ENCODE data around the gene AAK1. TPM values are rescaled to one million over a fixed set of nuclear protein-coding genes. Genes with fewer than 3 reads are reported as not detected.
A peak's percentile ranks its signal among the peaks of the same experiment; 100 is the strongest.
"Not testable (repeated sequence)": the region's sequence is repeated elsewhere in the genome, so short reads cannot be mapped to it uniquely, and the experiment has no call there.

AAK1 gene
- polyA plus RNA-seq, 10 donors: 11.6 to 18.3 (median 15.2) TPM

DNA sequence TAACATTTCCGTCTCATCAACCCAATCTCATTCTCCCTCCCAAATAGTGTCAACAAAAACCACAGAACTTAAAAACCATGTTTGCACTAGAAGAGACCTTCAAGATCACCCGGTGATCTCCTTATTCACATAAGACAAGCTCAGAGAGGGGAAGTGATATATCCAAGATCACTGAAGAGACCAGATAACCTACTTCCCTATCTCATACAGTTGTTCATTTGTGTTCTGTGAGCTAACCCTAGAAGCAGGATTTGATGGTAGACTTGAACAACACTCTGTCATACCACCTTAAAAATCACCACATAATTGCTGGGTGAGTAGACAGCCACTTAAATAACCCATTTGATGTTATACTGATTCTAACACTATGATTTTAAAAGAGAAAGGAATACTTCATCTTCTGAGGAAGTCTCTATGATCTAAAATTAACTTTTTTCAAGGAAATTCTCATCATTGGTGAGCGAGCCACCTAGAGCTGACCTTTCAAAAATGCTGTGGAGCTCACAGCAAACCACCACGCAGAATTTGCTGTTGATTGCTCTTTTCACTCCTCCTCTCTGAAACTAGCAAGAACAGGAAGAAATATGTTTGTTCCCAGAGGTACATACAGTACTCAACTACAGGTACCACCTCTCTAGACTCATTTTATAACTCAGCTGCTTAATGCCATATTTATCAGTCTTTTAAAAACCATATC, 15.1 kb downstream of the AAK1 start:
- no peak for DNase-seq

DNA sequence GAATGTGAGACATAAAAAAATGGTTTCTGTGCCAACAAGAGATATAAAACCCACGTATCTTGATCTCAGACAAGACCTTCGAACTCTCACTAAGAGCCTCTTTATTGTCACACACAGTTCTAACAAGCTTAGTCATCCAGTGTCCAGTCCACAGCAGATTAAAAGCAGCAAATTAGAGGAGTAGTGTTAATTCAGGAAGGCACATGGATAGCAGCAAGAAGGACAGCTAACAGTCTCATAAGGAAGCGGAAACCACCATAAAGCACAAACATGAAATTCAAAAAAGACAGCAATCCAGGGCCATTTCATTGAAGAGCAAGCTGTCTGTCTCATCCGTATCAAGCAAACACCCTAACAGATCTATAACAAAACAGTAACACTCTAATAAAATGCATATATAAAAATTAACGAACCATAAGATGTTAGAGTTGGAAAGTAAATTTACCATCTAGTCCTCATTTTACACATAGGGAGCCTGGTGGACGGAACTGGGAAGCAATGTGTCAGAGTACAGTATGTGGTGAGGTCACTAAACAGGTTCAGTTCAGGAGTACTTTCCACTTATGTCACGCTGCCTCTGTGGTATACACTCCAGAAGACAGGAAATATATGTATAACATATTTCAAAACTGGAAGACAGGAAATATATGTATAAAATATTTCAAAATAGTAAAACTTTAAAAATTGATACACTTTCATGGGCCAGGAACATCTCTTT, 18.3 kb downstream of the AAK1 start:
- DNase-seq: no peak

GRCh38 chr2:69624611-69625010, 18.9 kb downstream of the AAK1 start:
- DNase-seq: no peak

DNA sequence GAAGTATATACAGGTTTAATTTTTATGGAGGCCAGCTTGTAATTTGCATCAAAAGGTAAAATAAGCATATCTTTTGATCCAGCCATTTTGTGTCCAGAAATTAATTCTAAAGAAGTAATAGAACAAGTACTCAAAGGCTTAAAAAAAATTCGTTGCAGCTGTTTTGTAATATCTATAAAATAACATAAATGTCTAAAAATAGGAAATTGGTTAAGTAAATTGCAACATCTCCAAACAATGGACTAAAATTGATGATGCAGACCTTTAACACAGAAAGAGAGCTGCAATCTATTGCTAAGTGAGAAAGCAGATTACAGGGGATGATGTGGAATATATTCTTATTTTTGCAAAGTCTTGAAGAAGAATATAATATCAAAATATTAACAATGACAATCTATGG, 19.4 kb downstream of the AAK1 start:
- no peak for DNase-seq

GRCh38 chr2:69623236-69623635, 20.3 kb downstream of the AAK1 start:
- no peak for DNase-seq

DNA sequence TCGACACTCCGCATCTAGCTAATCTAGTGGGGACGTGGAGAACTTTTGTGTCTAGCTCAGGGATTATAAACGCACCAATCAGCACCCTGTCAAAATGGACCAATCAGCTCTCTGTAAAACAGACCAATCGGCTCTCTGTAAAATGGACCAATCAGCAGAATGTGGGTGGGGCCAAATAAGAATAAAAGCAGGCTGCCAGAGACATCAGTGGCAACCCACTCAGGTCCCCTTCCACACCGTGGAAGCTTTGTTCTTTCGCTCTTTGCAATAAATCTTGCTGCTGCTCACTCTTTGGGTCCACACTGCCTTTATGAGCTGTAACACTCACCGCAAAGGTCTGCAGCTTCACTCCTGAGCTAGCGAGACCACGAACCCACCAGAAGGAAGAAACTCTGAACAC, 20.7 kb downstream of the AAK1 start:
- not testable (repeated sequence) for DNase-seq

DNA sequence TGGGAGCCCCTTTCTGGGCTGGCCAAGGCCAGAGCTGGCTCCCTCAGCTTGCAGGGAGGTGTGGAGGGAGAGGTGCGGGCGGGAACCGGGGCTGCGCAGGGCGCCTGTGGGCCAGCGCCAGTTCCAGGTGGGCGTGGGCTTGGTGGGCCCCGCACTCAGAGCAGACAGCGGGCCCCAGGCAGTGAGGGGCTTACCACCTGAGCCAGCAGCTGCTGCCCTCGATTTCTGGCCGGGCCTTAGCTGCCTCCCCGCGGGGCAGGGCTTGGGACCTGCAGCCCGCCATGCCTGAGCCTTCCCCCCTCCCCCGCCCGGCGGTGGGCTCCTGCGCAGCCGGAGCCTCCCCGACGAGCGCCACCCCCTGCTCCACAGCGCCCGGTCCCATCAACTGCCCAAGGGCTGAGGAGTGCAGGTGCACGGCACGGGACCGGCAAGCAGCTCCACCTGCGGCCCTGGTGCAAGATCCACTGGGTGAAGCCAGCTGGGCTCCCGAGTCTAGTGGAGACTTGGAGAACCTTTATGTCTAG, 21.5 kb downstream of the AAK1 start:
- DNase-seq: not testable (repeated sequence)

GRCh38 chr2:69621440-69621839, 22.1 kb downstream of the AAK1 start:
- no peak for DNase-seq

DNA sequence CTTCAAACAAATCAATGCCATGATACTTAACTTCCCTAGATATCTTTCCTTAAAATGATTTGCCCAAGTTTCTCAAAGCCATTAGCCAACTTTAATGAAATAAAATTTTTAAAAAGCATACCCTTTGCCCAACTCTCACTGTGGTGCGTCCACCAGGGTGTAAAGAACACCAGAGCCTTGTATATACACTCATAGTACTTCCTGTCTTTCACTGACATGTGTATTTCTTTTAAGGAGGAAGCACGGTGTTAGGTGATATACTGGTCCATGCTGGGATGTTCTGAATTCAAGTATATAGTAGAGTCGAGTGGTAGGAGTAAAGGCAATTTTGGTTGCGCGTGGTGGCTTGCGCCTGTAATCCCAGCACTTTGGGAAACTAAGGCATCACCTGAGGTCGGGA, 22.7 kb downstream of the AAK1 start:
- DNase-seq: no peak

- peak in 1 of 3 donors; percentile 30 for DNase-seq
Measured at GRCh38 chr2:69619725-69620124, 23.8 kb downstream of the AAK1 start.

DNA sequence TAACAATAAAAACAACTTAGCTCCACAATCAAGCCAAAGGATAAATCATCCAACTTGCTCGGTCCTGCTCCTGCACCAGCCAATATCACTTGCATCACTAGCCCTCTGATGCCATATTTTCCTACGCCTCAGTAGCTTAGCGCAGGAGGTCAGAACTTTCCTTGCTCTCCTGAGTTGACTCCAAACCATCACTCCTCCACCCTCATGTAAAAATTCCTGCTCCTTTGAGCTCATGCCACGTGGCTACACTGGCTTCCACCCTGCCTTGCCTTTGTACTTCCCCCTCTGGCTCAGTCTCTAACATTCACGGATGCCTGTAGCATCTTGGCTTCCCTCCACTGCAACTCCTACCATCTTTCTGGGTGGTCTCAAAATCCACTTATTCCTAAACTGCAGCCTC, 25.2 kb downstream of the AAK1 start:
- DNase-seq: peak in 2 of 3 donors; percentile 52 to 69

DNA sequence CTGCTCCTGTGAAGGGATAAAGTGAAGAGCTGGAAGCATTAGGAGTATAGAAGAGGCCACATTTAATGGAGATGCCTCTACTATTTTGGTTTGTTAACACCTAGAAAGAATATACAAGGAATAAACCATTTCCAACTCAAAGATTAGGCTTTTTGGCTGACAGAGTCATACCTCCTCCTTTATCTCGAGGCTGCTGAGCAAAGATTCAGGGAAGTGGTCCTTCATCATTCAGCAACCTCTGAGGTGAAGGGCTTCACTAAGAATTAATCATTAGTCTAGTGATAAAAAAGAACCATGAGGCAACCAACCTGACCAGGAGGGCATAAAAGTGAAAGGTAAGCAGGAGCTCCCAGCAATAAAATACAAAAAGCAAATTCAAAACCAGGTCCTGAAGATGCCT, 25.8 kb downstream of the AAK1 start:
- DNase-seq: no peak

DNA sequence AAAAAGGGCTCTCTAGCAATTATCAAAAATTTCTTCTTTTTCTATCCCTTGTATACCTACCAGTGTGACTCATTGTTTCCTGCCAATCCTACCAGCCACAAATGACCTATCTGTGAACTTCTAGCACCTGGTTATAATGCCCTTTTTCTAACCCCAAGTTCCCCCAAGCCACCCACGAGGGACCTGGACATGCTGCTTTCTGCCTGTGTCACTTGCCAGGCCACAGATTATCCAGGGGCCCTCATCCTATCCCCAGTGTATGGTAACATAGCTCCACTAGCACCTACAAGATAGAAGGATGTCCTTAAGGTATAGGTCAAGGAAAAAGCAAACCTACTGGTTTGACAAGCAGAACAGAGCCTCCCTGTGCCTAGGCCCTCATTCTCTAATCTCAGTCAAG, 26.8 kb downstream of the AAK1 start:
- DNase-seq: no peak

GRCh38 chr2:69615969-69616368, 27.6 kb downstream of the AAK1 start:
- no peak for DNase-seq

GRCh38 chr2:69615078-69615625, 28.4 kb downstream of the AAK1 start:
- DNase-seq: no peak

GRCh38 chr2:69612707-69613106, 30.8 kb downstream of the AAK1 start:
- DNase-seq: no peak

- DNase-seq: no peak
Measured at GRCh38 chr2:69612200-69612599, 31.3 kb downstream of the AAK1 start.

- no peak for DNase-seq
Measured at GRCh38 chr2:69608109-69608508, 35.4 kb downstream of the AAK1 start.

DNA sequence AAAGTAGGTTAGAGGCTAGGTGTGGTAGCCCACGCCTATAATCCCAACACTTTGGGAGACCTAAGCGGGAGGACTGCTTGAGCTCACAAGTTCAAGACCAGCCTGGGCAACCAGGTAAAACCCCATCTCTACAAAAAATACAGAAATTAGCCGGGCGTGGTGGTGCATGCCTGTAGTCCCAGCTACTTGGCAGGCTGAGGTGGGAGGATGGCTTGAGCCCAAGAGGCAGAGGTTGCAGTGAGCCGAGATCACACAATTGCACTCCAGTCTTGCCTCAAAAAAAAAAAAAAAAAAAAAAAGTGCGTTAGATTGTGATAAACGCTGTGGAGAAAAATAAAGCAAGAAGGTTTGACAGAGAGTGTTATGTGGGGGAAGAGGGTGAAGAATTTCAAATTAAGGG, 36.8 kb downstream of the AAK1 start:
- DNase-seq: not testable (repeated sequence)

DNA sequence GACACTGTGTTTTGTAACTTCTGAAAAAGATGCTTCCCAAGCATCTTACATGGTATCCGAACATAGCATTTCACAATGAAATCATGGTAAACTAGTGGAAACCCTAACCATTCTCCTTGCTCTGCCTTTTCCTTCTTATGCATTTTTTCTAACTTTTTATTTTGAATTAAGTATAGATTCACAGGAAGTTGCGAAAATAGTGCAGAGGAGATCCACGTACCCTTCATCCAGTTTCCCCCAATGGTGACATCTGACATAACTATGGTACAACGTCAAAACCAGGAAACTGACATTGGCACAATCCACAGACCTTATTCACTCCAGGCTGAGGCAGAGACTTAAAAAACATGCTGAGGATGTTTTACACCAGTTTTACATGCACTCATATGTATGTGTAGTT, 38.3 kb downstream of the AAK1 start:
- no peak for DNase-seq

- DNase-seq: no peak
Measured at GRCh38 chr2:69604836-69605235, 38.7 kb downstream of the AAK1 start.

- DNase-seq: no peak
Measured at GRCh38 chr2:69604026-69604678, 39.4 kb downstream of the AAK1 start.

Measured in muscle of back (tissue), 11 donors.